ENCODE results near the gene ZNF521.

ZNF521 gene

GRCh38 chr18:25077038-25077943, 274.7 kb downstream of the ZNF521 start:
- Histone ChIP-seq H3K36me3 (ENCODE audit: control insufficient read depth, insufficient read depth, low read length) (no peaks in the 10 kb centered on the region), H3K27me3 (replicated peaks; ENCODE audit: control insufficient read depth, insufficient read depth, low read length) (no peaks in the 10 kb centered on the region), H3K4me3 (replicated peaks; ENCODE audit: low read depth, low read length) (no peak overlapping the region)
- TF ChIP-seq, protein P1, sequence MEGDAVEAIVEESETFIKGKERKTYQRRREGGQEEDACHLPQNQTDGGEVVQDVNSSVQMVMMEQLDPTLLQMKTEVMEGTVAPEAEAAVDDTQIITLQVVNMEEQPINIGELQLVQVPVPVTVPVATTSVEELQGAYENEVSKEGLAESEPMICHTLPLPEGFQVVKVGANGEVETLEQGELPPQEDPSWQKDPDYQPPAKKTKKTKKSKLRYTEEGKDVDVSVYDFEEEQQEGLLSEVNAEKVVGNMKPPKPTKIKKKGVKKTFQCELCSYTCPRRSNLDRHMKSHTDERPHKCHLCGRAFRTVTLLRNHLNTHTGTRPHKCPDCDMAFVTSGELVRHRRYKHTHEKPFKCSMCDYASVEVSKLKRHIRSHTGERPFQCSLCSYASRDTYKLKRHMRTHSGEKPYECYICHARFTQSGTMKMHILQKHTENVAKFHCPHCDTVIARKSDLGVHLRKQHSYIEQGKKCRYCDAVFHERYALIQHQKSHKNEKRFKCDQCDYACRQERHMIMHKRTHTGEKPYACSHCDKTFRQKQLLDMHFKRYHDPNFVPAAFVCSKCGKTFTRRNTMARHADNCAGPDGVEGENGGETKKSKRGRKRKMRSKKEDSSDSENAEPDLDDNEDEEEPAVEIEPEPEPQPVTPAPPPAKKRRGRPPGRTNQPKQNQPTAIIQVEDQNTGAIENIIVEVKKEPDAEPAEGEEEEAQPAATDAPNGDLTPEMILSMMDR (IDR thresholded peaks at IDR 0.05; ENCODE audit: insufficient read depth, low read length, poor library complexity, severe bottlenecking) = no peak
- DNase-seq (ENCODE audit: extremely low read depth, insufficient read length) = no peak

DNA sequence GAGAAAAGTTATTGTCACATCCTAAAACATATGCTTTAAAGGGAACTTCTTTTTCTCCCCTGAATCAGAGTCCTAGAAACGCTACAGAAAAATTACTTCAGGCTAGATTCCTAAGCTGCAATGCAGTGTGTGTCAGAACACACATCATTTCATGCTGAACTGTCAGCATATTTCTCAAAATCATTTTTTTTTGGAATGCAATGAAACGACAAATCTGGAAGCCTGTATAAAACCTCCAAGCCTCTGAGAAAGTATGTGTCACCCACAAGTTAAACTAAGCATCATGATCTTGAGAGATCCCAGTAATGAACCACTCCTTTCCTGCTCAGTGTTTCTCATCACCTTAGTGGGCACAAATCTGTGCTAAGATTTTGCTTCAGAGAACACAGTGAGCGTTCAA, 276.2 kb downstream of the ZNF521 start:
- TF ChIP-seq, protein P1 (IDR thresholded peaks at IDR 0.05; ENCODE audit: insufficient read depth, low read length, poor library complexity, severe bottlenecking) = no peak
- H3K27me3 ChIP-seq (replicated peaks; ENCODE audit: control insufficient read depth, insufficient read depth, low read length) = peaks cover 2% of the 10 kb centered on the region; the same call in 1 of the 2 replicates
- H3K4me3 ChIP-seq (replicated peaks; ENCODE audit: low read depth, low read length) = no peak overlapping the region
- no peaks in the 10 kb centered on the region for H3K36me3 ChIP-seq (ENCODE audit: control insufficient read depth, insufficient read depth, low read length)
- no peak for DNase-seq (ENCODE audit: extremely low read depth, insufficient read length)

- TF ChIP-seq, protein P1 (IDR thresholded peaks at IDR 0.05; ENCODE audit: insufficient read depth, low read length, poor library complexity, severe bottlenecking) = no peak
- no peak overlapping the region for H3K4me3 ChIP-seq (replicated peaks; ENCODE audit: low read depth, low read length)
- H3K36me3 ChIP-seq (ENCODE audit: control insufficient read depth, insufficient read depth, low read length) = no peaks in the 10 kb centered on the region
- H3K27me3 ChIP-seq (replicated peaks; ENCODE audit: control insufficient read depth, insufficient read depth, low read length) = peaks cover 2% of the 10 kb centered on the region; the same call in 1 of the 2 replicates
- no peak for DNase-seq (ENCODE audit: extremely low read depth, insufficient read length)
These were observed 276.6 kb downstream of the ZNF521 start for GRCh38 chr18:25075331-25075730.

GRCh38 chr18:25074925-25075324, 277.0 kb downstream of the ZNF521 start:
- Histone ChIP-seq H3K4me3 (replicated peaks; ENCODE audit: low read depth, low read length) (no peak overlapping the region), H3K36me3 (ENCODE audit: control insufficient read depth, insufficient read depth, low read length) (no peaks in the 10 kb centered on the region), H3K27me3 (replicated peaks; ENCODE audit: control insufficient read depth, insufficient read depth, low read length) (peaks cover 2% of the 10 kb centered on the region; the same call in 1 of the 2 replicates)
- no peak for DNase-seq (ENCODE audit: extremely low read depth, insufficient read length)
- TF ChIP-seq, protein P1 (IDR thresholded peaks at IDR 0.05; ENCODE audit: insufficient read depth, low read length, poor library complexity, severe bottlenecking) = no peak

DNA sequence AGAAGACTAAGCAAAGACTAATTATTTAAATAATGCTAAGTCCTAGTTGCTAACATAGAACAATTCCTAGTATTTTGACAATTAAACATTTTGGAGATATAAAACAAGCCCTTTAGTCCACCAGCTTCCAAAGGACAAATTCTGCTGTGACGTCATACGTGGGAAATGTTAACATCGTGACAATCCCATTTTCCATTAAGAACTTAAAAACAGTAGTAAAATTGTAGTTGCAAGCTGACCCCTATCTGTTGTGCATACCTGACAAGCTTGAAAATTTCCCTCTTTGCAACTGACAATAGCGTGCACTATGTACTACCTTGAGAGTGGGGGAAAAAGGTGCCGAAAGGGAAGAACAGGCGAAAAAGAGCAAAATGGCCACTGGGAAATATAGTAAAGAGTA, 279.8 kb downstream of the ZNF521 start:
- DNase-seq (ENCODE audit: extremely low read depth, insufficient read length) = no peak
- Histone ChIP-seq H3K36me3 (ENCODE audit: control insufficient read depth, insufficient read depth, low read length) (no peaks in the 10 kb centered on the region), H3K4me3 (replicated peaks; ENCODE audit: low read depth, low read length) (no peak overlapping the region), H3K27me3 (replicated peaks; ENCODE audit: control insufficient read depth, insufficient read depth, low read length) (peaks cover 2% of the 10 kb centered on the region; the same call in 1 of the 2 replicates)
- TF ChIP-seq, protein P1 (IDR thresholded peaks at IDR 0.05; ENCODE audit: insufficient read depth, low read length, poor library complexity, severe bottlenecking) = no peak
